GM12878 (cell line): Measurements from ENCODE around the gene DDX39B. TPM values are rescaled to one million over a fixed set of nuclear protein-coding genes. Genes with fewer than 3 reads are reported as not detected.

Experiments used
- BHLHE40 ChIP-seq, 2 experiments: fragments of 450-650 bp in 1 of 2; IDR thresholded peaks; 2 replicates each; pipeline ENCODE4 v1.6.1; 2011 to 2017; ENCODE audit warnings: low read depth in 2 of 2, borderline replicate concordance in 1 of 2, improper control_type of control experiment in 1 of 2, low read length in 1 of 2, mild to moderate bottlenecking in 1 of 2
- CEBPZ ChIP-seq: fragments of 150-350 bp; IDR thresholded peaks from 2 replicates; pipeline ENCODE4 v1.6.1; 2016; ENCODE audit warnings: low read depth, low read length
- E2F4 ChIP-seq: IDR thresholded peaks from 2 replicates; pipeline ENCODE4 v1.6.1; 2012; ENCODE audit warnings: low read depth, low read length, improper control_type of control experiment
- EED ChIP-seq: sonication (generic); IDR thresholded peaks from 2 replicates; pipeline ENCODE4 v1.6.1; 2016; ENCODE audit warnings: antibody characterized with exemption, low read depth
- EP300 ChIP-seq, 2 experiments: fragments of 150-350 bp in 1 of 2; IDR thresholded peaks; 2 replicates each; pipeline ENCODE4 v1.6.1; 2011 to 2012; ENCODE audit warnings: low read depth in 2 of 2, low read length in 2 of 2, borderline replicate concordance in 1 of 2, improper control_type of control experiment in 1 of 2, inconsistent platforms in 1 of 2; ENCODE audit not compliant: control insufficient read depth in 1 of 2
- KDM1A ChIP-seq: fragments of 200-600 bp; sonication (generic); IDR thresholded peaks from 2 replicates; pipeline ENCODE4 v1.6.1; 2016; ENCODE audit warnings: borderline replicate concordance
- MLLT1 ChIP-seq: fragments of 450-650 bp; IDR thresholded peaks from 2 replicates; pipeline ENCODE4 v1.6.1; 2016; ENCODE audit warnings: mild to moderate bottlenecking
- NFYA ChIP-seq: IDR thresholded peaks from 2 replicates; pipeline ENCODE4 v1.6.1; 2011; ENCODE audit warnings: low read depth, mild to moderate bottlenecking, low read length, improper control_type of control experiment, borderline replicate concordance
- NKRF ChIP-seq: fragments of 450-650 bp; conservative IDR thresholded peaks from 2 replicates; pipeline ENCODE4 v1.6.1; 2017; ENCODE audit warnings: mild to moderate bottlenecking, moderate library complexity
- SP1 ChIP-seq: IDR thresholded peaks from one replicate; pipeline ENCODE4 v1.6.1; 2011; ENCODE audit warnings: low read depth, low read length
- USF2 ChIP-seq: IDR thresholded peaks from 2 replicates; pipeline ENCODE4 v1.6.1; 2011; ENCODE audit warnings: low read depth, low read length, improper control_type of control experiment, borderline replicate concordance
- ZBTB33 ChIP-seq: fragments of 450-650 bp; IDR thresholded peaks from 2 replicates; pipeline ENCODE4 v1.6.1; 2017; ENCODE audit warnings: mild to moderate bottlenecking
- ZNF24 ChIP-seq: fragments of 450-650 bp; IDR thresholded peaks from 2 replicates; pipeline ENCODE4 v1.6.1; 2017; ENCODE audit warnings: antibody characterized with exemption, mild to moderate bottlenecking
- polyA plus RNA-seq, 11 experiments: library from polyadenylated mRNA; depleted of rRNA in 4 of 11; unstranded in 6 of 11; stranded (reverse) in 5 of 11; fragments of >200 nt; fragmentation: Nextera tagmentation in 4 of 11; fragmentation: Illumina TruSeq in 1 of 11; extraction: Ambion mirVana in 4 of 11; extraction: Trizol in 1 of 11; gene quantifications; 1 replicate in 1 of 11; 2 replicates in 10 of 11; pipeline versions ENCODE4 v1.2.1 to v1.2.3, GENCODE V29; 2011 to 2016; ENCODE audit warnings: inconsistent platforms in 2 of 11, missing spikeins in 2 of 11, low read depth in 1 of 11
- total RNA-seq, 4 experiments: library from RNA; depleted of rRNA in 3 of 4; stranded (reverse); fragments of >200 nt in 3 of 4; fragmentation: Illumina TruSeq in 1 of 4; extraction: Trizol in 1 of 4; gene quantifications; 2 replicates each; pipeline versions ENCODE4 v1.2.1 to v1.2.3, GENCODE V29; 2013 to 2021

DDX39B gene
- total and polyA plus RNA-seq, 10 of the 15 experiments (the other 5 are each of a cell fraction or from before 2014, with no cell fraction given): 271 to 661 (median 330) TPM

GRCh38 chr6:31572041-31572911 is 30.5 kb upstream of the DDX39B start, which contains the start of gene LTA (continued):
- peak; percentile 90 for TF ChIP-seq MLLT1
- no peak for TF ChIP-seq CEBPZ
- TF ChIP-seq NKRF: no peak; the same call in 1 of the 2 replicates
- TF ChIP-seq EP300 (IDR thresholded peaks at IDR 0.05; ENCODE audit: borderline replicate concordance in 1 of 2, control insufficient read depth in 1 of 2, low read depth in 2 of 2, low read length in 2 of 2): 0 out of 4 replicates have a peak, but pooled peaks of 1 of the 2 experiments have one; percentile 8
- TF ChIP-seq SP1: no peak
- TF ChIP-seq NFYA: no peak
- TF ChIP-seq USF2: no peak
- TF ChIP-seq EED: peak; percentile 71
- no peak for TF ChIP-seq E2F4
- TF ChIP-seq ZBTB33: no peak
- TF ChIP-seq BHLHE40 (IDR thresholded peaks at IDR 0.05; ENCODE audit: borderline replicate concordance in 1 of 2, low read depth in 2 of 2, low read length in 1 of 2): peak in 1 of 2 experiments; percentile 64; a peak in 2 of 4 replicates
- TF ChIP-seq ZNF24: no peak
- no peak for TF ChIP-seq KDM1A
